ENCODE measurements around the gene CERT1.

- TF ChIP-seq CTCF (IDR thresholded peaks at IDR 0.05) (no peak), POLR2A (IDR thresholded peaks at IDR 0.05) (no peak)
Measured at GRCh38 chr5:75438722-75439121, 72.7 kb downstream of the CERT1 start.
